Natural killer cell (primary cell): ENCODE results near the gene NYNRIN. TPM values are rescaled to one million over a fixed set of nuclear protein-coding genes. Genes with fewer than 3 reads are reported as not detected.

Source experiments
- ATAC-seq, 3 donors: fragments of 150-1000 bp in 2 of 3; fragments of 200-7000 bp in 1 of 3; cut with Tn5 transposase; 1 replicate in 1 of 3; 2 replicates in 2 of 3; pipeline ENCODE4 v1.10.0; 2021; ENCODE audit warnings: mild to moderate bottlenecking in 2 of 3, moderate library complexity in 2 of 3
- DNase-seq, 2 donors: peaks; one replicate each; pipeline versions ENCODE4 v3.0.0 to v3.0.0-alpha.2; 2013 to 2021; ENCODE audit warnings: mixed read lengths in 1 of 2
- H3K27ac ChIP-seq: one replicate; pipeline ENCODE4 v1.5.1; 2013; ENCODE audit warnings: mild to moderate bottlenecking, low read length
- H3K27me3 ChIP-seq: one replicate; pipeline ENCODE4 v1.6.1; 2013; ENCODE audit warnings: low read length; ENCODE audit not compliant: control insufficient read depth, insufficient read depth
- H3K36me3 ChIP-seq: one replicate; pipeline ENCODE4 v1.6.1; 2013; ENCODE audit warnings: low read length; ENCODE audit not compliant: control insufficient read depth, insufficient read depth
- H3K4me1 ChIP-seq: one replicate; pipeline ENCODE4 v1.6.1; 2013; ENCODE audit warnings: low read length; ENCODE audit not compliant: control insufficient read depth, insufficient read depth
- H3K4me3 ChIP-seq: one replicate; pipeline ENCODE4 v1.5.1; 2013; ENCODE audit warnings: low read length
- H3K9me3 ChIP-seq: one replicate; pipeline ENCODE4 v1.6.1; 2013; ENCODE audit warnings: low read length; ENCODE audit not compliant: control insufficient read depth, insufficient read depth
- H3K27ac Mint-ChIP-seq, 2 donors: one replicate each; pipeline ENCODE4 v1.8.0; 2022; ENCODE audit warnings: mild to moderate bottlenecking in 2 of 2, mixed read lengths in 2 of 2, moderate library complexity in 1 of 2
- H3K27me3 Mint-ChIP-seq, 2 donors: one replicate each; pipeline ENCODE4 v1.8.0; 2022; ENCODE audit warnings: low read depth in 2 of 2, mixed read lengths in 2 of 2
- H3K36me3 Mint-ChIP-seq: one replicate; pipeline ENCODE4 v1.8.0; 2022; ENCODE audit warnings: mixed read lengths
- H3K4me1 Mint-ChIP-seq, 2 donors: one replicate each; pipeline ENCODE4 v1.8.0; 2022; ENCODE audit warnings: mixed read lengths in 2 of 2
- H3K4me3 Mint-ChIP-seq: one replicate; pipeline ENCODE4 v1.8.0; 2022; ENCODE audit warnings: mild to moderate bottlenecking, moderate library complexity, mixed read lengths
- H3K9me3 Mint-ChIP-seq, 2 donors: one replicate each; pipeline ENCODE4 v1.8.0; 2022; ENCODE audit warnings: mixed read lengths in 2 of 2
- WGBS: methylation state at CpG from one replicate; pipeline ENCODE4 v1.1.7; 2013; ENCODE audit warnings: missing lambda C conversion rate; ENCODE audit not compliant: insufficient coverage; 5-methylcytosine and 5-hydroxymethylcytosine counted together
- intact Hi-C: fragments of 100-400 bp; cut with micrococcal nuclease; formaldehyde crosslinking; loops from one replicate; pipeline ENCODE4 v1.14.2; 2022
- total RNA-seq, 4 donors: library from RNA; stranded (reverse); fragments of 120-200 nt in 1 of 4; gene quantifications; one replicate each; pipeline versions ENCODE4 v1.2.3 to v1.2.4, GENCODE V29; 2013 to 2022
- TF ChIP-seq, protein P1 (sequence below): fragments of 200-600 bp; IDR thresholded peaks from one replicate; pipeline ENCODE4 v1.8.0; 2022; ENCODE audit warnings: antibody characterized with exemption

NYNRIN gene
- total RNA-seq, 3 donors from 2014 or later (not counting 1 experiment from before 2014, with no cell fraction given): 0.23 to 0.53 (median 0.42) TPM

DNA sequence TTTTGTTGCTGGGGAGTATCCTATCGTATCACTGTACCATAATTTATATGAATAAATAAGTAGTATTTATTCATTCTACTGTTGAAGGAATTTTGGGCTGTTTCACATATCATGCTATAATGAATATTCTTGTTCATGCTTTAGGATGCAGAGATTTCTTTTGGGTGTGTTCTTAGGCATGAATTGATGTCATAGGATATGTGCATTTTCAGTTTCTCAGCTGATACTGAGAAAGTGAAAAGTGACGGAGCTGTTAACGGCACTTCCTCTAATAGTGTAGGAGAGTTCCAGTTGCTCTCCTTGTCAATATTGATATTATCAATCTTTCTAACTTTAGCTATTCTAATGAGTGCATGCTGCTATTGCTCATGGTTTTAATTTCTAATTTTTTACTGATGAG, 67.0 kb downstream of the NYNRIN start:
- no peak overlapping the region for H3K27ac ChIP-seq
- H3K27me3 ChIP-seq: no peaks in the 10 kb centered on the region
- H3K9me3 ChIP-seq: no peaks in the 10 kb centered on the region
- H3K4me3 Mint-ChIP-seq: no peak overlapping the region
- H3K27me3 Mint-ChIP-seq: peaks cover 0 to 12% of the 10 kb centered on the region in 2 donors
- H3K27ac Mint-ChIP-seq: no peak overlapping the region
- no peaks in the 10 kb centered on the region for H3K9me3 Mint-ChIP-seq
- H3K4me3 ChIP-seq: no peak overlapping the region
- H3K36me3 ChIP-seq: no peaks in the 10 kb centered on the region
- DNase-seq: no peak
- no peak for ATAC-seq
- H3K4me1 Mint-ChIP-seq: peaks cover 4 to 6% of the 10 kb centered on the region in 2 donors
- no peaks in the 10 kb centered on the region for H3K36me3 Mint-ChIP-seq
- TF ChIP-seq, protein P1, sequence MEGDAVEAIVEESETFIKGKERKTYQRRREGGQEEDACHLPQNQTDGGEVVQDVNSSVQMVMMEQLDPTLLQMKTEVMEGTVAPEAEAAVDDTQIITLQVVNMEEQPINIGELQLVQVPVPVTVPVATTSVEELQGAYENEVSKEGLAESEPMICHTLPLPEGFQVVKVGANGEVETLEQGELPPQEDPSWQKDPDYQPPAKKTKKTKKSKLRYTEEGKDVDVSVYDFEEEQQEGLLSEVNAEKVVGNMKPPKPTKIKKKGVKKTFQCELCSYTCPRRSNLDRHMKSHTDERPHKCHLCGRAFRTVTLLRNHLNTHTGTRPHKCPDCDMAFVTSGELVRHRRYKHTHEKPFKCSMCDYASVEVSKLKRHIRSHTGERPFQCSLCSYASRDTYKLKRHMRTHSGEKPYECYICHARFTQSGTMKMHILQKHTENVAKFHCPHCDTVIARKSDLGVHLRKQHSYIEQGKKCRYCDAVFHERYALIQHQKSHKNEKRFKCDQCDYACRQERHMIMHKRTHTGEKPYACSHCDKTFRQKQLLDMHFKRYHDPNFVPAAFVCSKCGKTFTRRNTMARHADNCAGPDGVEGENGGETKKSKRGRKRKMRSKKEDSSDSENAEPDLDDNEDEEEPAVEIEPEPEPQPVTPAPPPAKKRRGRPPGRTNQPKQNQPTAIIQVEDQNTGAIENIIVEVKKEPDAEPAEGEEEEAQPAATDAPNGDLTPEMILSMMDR: no peak
- peaks cover 4% of the 10 kb centered on the region for H3K4me1 ChIP-seq
- intact Hi-C loops: no loop called here
- 80% methylated on average over 1 of the region's 3 CpGs for WGBS

Other genes starting within 250 kb of the NYNRIN start
- gene IRF9, start 237.7 kb upstream of the NYNRIN start, total RNA-seq: 100 to 1,000 TPM; 178 to 348 (median 319) TPM
- gene REC8, start 226.9 kb upstream of the NYNRIN start, total RNA-seq: 100 to 1,000 TPM in 2 of 3 donors, 10 to 100 TPM in 1; 77.7 to 138 (median 103) TPM
- 10 to 100 TPM; 46.2 to 61.5 (median 51.9) TPM for gene IPO4, start 210.2 kb upstream of the NYNRIN start, total RNA-seq
- 10 to 100 TPM; 15.2 to 32.1 (median 28.7) TPM for gene TM9SF1, start 203.6 kb upstream of the NYNRIN start, total RNA-seq
- gene TSSK4, start 193.3 kb upstream of the NYNRIN start, total RNA-seq: 1 to 10 TPM; 1.3 to 2.9 (median 1.5) TPM
- gene CHMP4A, start 185.5 kb upstream of the NYNRIN start, total RNA-seq: 100 to 1,000 TPM; 105 to 118 (median 115) TPM
- 1 to 10 TPM; 4.0 to 6.1 (median 5.5) TPM for gene MDP1, start 182.9 kb upstream of the NYNRIN start, total RNA-seq
- 100 to 1,000 TPM in 1 of 3 donors, 10 to 100 TPM in 2; 93.6 to 109 (median 95.9) TPM for gene NEDD8, start 166.6 kb upstream of the NYNRIN start, total RNA-seq
- gene GMPR2, start 166.1 kb upstream of the NYNRIN start, total RNA-seq: 10 to 100 TPM; 46.5 to 63.3 (median 53.3) TPM
- 100 to 1,000 TPM; 158 to 269 (median 176) TPM for gene TINF2, start 156.4 kb upstream of the NYNRIN start, total RNA-seq
- 1 to 10 TPM; 1.7 to 4.9 (median 4.7) TPM for gene TGM1, start 135.8 kb upstream of the NYNRIN start, total RNA-seq
- gene RABGGTA, start 127.4 kb upstream of the NYNRIN start, total RNA-seq: 10 to 100 TPM; 72.9 to 95.1 (median 88.5) TPM
- 10 to 100 TPM; 39.8 to 59.0 (median 43.3) TPM for gene DHRS1, start 99.2 kb upstream of the NYNRIN start, total RNA-seq
- 10 to 100 TPM; 34.9 to 47.8 (median 39.2) TPM for gene NOP9, start 99.2 kb upstream of the NYNRIN start, total RNA-seq
- 10 to 100 TPM; 40.0 to 59.6 (median 46.6) TPM for gene CIDEB, start 91.0 kb upstream of the NYNRIN start, total RNA-seq
- gene LTB4R2, start 88.9 kb upstream of the NYNRIN start, total RNA-seq: 10 to 100 TPM; 27.6 to 40.5 (median 37.4) TPM
- 10 to 100 TPM; 33.5 to 55.7 (median 49.7) TPM for gene LTB4R, start 87.5 kb upstream of the NYNRIN start, total RNA-seq
- 10 to 100 TPM in 2 of 3 donors, 1 to 10 TPM in 1; 9.8 to 17.6 (median 11.3) TPM for gene ADCY4, start 63.9 kb upstream of the NYNRIN start, total RNA-seq
- gene RIPK3, start 59.0 kb upstream of the NYNRIN start, total RNA-seq: 10 to 100 TPM; 36.1 to 58.2 (median 45.5) TPM
- not detected for gene NFATC4, start 30.8 kb upstream of the NYNRIN start, total RNA-seq
- 1 to 10 TPM in 2 of 3 donors, under 1 TPM in 1; 0.75 to 1.5 (median 1.1) TPM for gene CBLN3, start 30.7 kb downstream of the NYNRIN start, total RNA-seq
- 100 to 1,000 TPM; 106 to 141 (median 116) TPM for gene KHNYN, start 31.0 kb downstream of the NYNRIN start, total RNA-seq
- gene SDR39U1, start 43.8 kb downstream of the NYNRIN start, total RNA-seq: 100 to 1,000 TPM in 2 of 3 donors, 10 to 100 TPM in 1; 97.1 to 106 (median 100) TPM
- gene CMA1, start 109.3 kb downstream of the NYNRIN start, total RNA-seq: under 1 TPM in 1 of 3 donors, not detected in 2; 0.63 TPM
- gene CTSG, start 177.2 kb downstream of the NYNRIN start, total RNA-seq: 1 to 10 TPM in 1 of 3 donors, under 1 TPM in 1, not detected in 1; 0.43 to 1.0 TPM
- gene GZMH, start 210.7 kb downstream of the NYNRIN start, total RNA-seq: 100 to 1,000 TPM; 236 to 677 (median 284) TPM
- 1,000 to 10,000 TPM; 1,176 to 1,565 (median 1,384) TPM for gene GZMB, start 235.2 kb downstream of the NYNRIN start, total RNA-seq